Measurements from ENCODE around the gene IL7R. TPM values are rescaled to one million over a fixed set of nuclear protein-coding genes. Genes with fewer than 3 reads are reported as not detected.
A peak's percentile ranks its signal among the peaks of the same experiment; 100 is the strongest.

IL7R gene
- total and polyA plus RNA-seq, 10 of the 15 experiments (the other 5 are each of a cell fraction or from before 2014, with no cell fraction given) = 0.40 to 21.1 (median 0.85) TPM

GRCh38 chr5:35902046-35902672 lies 45.5 kb downstream of the IL7R start (continued):
- TF ChIP-seq ZBTB40 (IDR thresholded peaks at IDR 0.05; ENCODE audit: borderline replicate concordance) (no peak), ZNF384 (IDR thresholded peaks at IDR 0.05; ENCODE audit: borderline replicate concordance, low read depth, low read length) (no peak), SREBF1 (IDR thresholded peaks at IDR 0.05; ENCODE audit: low read length) (no peak), KLF5 (IDR thresholded peaks at IDR 0.05; ENCODE audit: partially characterized antibody) (no peak), JUND (IDR thresholded peaks at IDR 0.05; ENCODE audit: low read depth, low read length) (no peak; the same call in 1 of the 2 replicates), RAD51 (IDR thresholded peaks at IDR 0.05) (peak; percentile 68), EZH2 (IDR thresholded peaks at IDR 0.05; ENCODE audit: borderline replicate concordance, control insufficient read depth, low read depth, low read length) (no peak), BCLAF1 (IDR thresholded peaks at IDR 0.05) (no peak), POU2F2 (IDR thresholded peaks at IDR 0.05; ENCODE audit: borderline replicate concordance, low read depth, low read length) (no peak), SIX5 (IDR thresholded peaks at IDR 0.05; ENCODE audit: low read depth, low read length, severe bottlenecking) (no peak), BHLHE40 (IDR thresholded peaks at IDR 0.05; ENCODE audit: borderline replicate concordance in 1 of 2, low read depth in 2 of 2, low read length in 1 of 2) (no peak), EP300 (IDR thresholded peaks at IDR 0.05; ENCODE audit: borderline replicate concordance in 1 of 2, control insufficient read depth in 1 of 2, low read depth in 2 of 2, low read length in 2 of 2) (no peak), MXI1 (IDR thresholded peaks at IDR 0.05; ENCODE audit: low read depth, low read length) (no peak), BACH1 (IDR thresholded peaks at IDR 0.05; ENCODE audit: borderline replicate concordance) (no peak), SUZ12 (IDR thresholded peaks at IDR 0.05; ENCODE audit: unreplicated experiment) (no peak), BMI1 (IDR thresholded peaks at IDR 0.05; ENCODE audit: borderline replicate concordance) (no peak), NBN (IDR thresholded peaks at IDR 0.05) (peak; percentile 50; the same call in 1 of the 2 replicates), SMC3 (IDR thresholded peaks at IDR 0.05; ENCODE audit: borderline replicate concordance, low read length) (no peak), PKNOX1 (IDR thresholded peaks at IDR 0.05) (no peak), USF1 (IDR thresholded peaks at IDR 0.05; ENCODE audit: borderline replicate concordance, extremely low read length, insufficient read depth, low read depth, low read length) (no peak), LARP7 (IDR thresholded peaks at IDR 0.05) (no peak)

Data from GM12878 (cell line).